DND-41 (cell line): ENCODE measurements around the gene ZNF451.

ENCODE experiments used
- ATAC-seq: fragments of 200-7000 bp; cut with Tn5 transposase; 3 replicates; pipeline ENCODE4 v1.9.1; 2021; ENCODE audit warnings: low read depth; ENCODE audit not compliant: insufficient read depth
- DNase-seq: peaks from one replicate; pipeline ENCODE4 v3.0.0-alpha.2; 2020
- H2AFZ ChIP-seq: 2 replicates; pipeline ENCODE4 v1.6.0; 2012; ENCODE audit warnings: low read depth, low read length
- H3K27ac ChIP-seq: 2 replicates; pipeline ENCODE4 v1.5.1; 2012; ENCODE audit warnings: low read length, inconsistent platforms
- H3K27me3 ChIP-seq: fragments of 200-600 bp; sonication (generic); 2 replicates; pipeline ENCODE4 v1.6.0; 2012; ENCODE audit warnings: low read length, mild to moderate bottlenecking, inconsistent platforms; ENCODE audit not compliant: insufficient read depth, poor library complexity
- H3K36me3 ChIP-seq: 2 replicates; pipeline ENCODE4 v1.5.1; 2012; ENCODE audit warnings: low read length, inconsistent platforms; ENCODE audit not compliant: insufficient read depth
- H3K4me1 ChIP-seq: 2 replicates; pipeline ENCODE4 v1.5.1; 2012; ENCODE audit warnings: mild to moderate bottlenecking, low read length; ENCODE audit not compliant: insufficient read depth
- H3K4me2 ChIP-seq: 2 replicates; pipeline ENCODE4 v1.6.0; 2012; ENCODE audit warnings: mild to moderate bottlenecking, moderate library complexity, low read length, inconsistent platforms; ENCODE audit not compliant: insufficient read depth
- H3K4me3 ChIP-seq, 2 experiments: fragments of 200-600 bp in 1 of 2; shearing (Covaris generic) in 1 of 2; 2 replicates each; pipeline ENCODE4 v1.5.1; 2012 to 2016; ENCODE audit warnings: inconsistent platforms in 2 of 2, low read length in 2 of 2, mild to moderate bottlenecking in 2 of 2, low read depth in 1 of 2, moderate library complexity in 1 of 2
- H3K79me2 ChIP-seq: 2 replicates; pipeline ENCODE4 v1.6.0; 2012; ENCODE audit warnings: low read length, inconsistent platforms; ENCODE audit not compliant: insufficient read depth
- H3K9ac ChIP-seq: 2 replicates; pipeline ENCODE4 v1.6.0; 2012; ENCODE audit warnings: low read depth, mild to moderate bottlenecking, inconsistent platforms, low read length, moderate library complexity
- H3K9me3 ChIP-seq: 2 replicates; pipeline ENCODE4 v1.5.1; 2012; ENCODE audit warnings: low read length, moderate library complexity, mild to moderate bottlenecking, inconsistent platforms; ENCODE audit not compliant: insufficient read depth, severe bottlenecking
- H4K20me1 ChIP-seq: 2 replicates; pipeline ENCODE4 v1.6.0; 2012; ENCODE audit warnings: low read length; ENCODE audit not compliant: insufficient read depth
- CTCF ChIP-seq: IDR thresholded peaks from 2 replicates; pipeline ENCODE4 v1.5.1; 2012; ENCODE audit warnings: borderline replicate concordance, low read length, moderate library complexity, mild to moderate bottlenecking; ENCODE audit not compliant: poor library complexity, severe bottlenecking; ENCODE audit errors: extremely low read depth
- EZH2 ChIP-seq: IDR thresholded peaks from 3 replicates; pipeline ENCODE4 v1.6.1; 2012; ENCODE audit warnings: borderline replicate concordance, low read depth, mild to moderate bottlenecking, moderate library complexity, low read length, inconsistent platforms; ENCODE audit not compliant: severe bottlenecking

The ZNF451 gene

DNA sequence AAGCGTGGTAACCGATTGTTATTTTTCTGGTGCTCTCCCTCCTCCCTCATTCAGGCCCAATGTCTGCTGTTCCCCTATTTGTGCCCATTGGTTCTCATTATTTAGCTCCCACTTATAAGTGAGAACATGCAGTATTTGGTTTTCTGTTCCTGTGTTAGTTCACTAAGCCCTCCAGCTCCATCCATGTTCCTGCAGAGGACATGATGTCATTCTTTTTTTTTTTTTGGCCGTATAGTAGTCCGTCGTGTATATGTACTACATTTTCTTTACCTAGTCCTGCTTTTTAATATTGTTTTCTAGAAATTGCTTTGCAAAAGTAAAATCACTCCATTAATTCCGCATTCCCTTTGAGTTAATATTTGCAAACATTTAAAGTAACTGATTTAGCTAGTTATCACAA lies 23.1 kb downstream of the ZNF451 start:
- H3K27me3 ChIP-seq, result no peaks in the 10 kb centered on the region
- peaks cover 14% of the 10 kb centered on the region; the same call in 1 of the 2 replicates for H3K36me3 ChIP-seq
- TF ChIP-seq EZH2 (no peak), CTCF (no peak)
- ATAC-seq, result no peak
- no peaks in the 10 kb centered on the region for H3K4me1 ChIP-seq
- H3K79me2 ChIP-seq, result peaks cover 56% of the 10 kb centered on the region
- no peak overlapping the region for H3K27ac ChIP-seq
- H3K9ac ChIP-seq, result no peak overlapping the region
- H3K4me3 ChIP-seq, result no peak overlapping the region
- H3K9me3 ChIP-seq, result no peaks in the 10 kb centered on the region
- no peak overlapping the region for H3K4me2 ChIP-seq
- DNase-seq, result no peak
- H4K20me1 ChIP-seq, result peaks cover 23% of the 10 kb centered on the region; the same call in 1 of the 2 replicates
- H2AFZ ChIP-seq, result no peak overlapping the region

DNA sequence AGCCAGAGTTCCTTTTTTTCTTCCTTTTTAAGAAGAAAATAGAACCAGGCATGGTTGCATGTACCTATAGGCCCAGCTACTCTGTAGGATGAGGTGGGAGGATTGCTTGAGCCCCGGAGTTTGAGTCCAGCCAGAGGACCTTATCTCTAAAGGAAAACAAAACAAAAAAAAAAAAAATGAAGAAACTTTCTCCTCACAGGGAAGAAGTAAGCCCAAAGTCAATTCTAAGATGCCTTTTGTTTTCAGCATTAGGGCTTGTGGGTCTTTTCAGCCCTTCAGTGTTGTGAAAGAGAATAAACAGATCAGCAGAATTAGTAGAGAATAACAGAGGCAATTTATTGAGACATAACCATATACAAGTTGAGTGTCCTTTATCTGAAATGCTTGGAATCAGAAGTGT lies 26.8 kb downstream of the ZNF451 start:
- Histone ChIP-seq H3K9ac (no peak overlapping the region), H3K4me2 (no peak overlapping the region), H3K9me3 (no peaks in the 10 kb centered on the region), H3K36me3 (peaks cover 4% of the 10 kb centered on the region; the same call in 1 of the 2 replicates), H3K27ac (no peak overlapping the region), H4K20me1 (0 out of 2 replicates have a peak, but pooled peaks cover 3% of the 10 kb centered on the region), H2AFZ (no peak overlapping the region), H3K4me3 (no peak overlapping the region), H3K4me1 (no peaks in the 10 kb centered on the region), H3K79me2 (peaks cover 39% of the 10 kb centered on the region), H3K27me3 (no peaks in the 10 kb centered on the region)
- ATAC-seq, result no peak
- no peak for DNase-seq
- TF ChIP-seq EZH2 (no peak), CTCF (no peak)

DNA sequence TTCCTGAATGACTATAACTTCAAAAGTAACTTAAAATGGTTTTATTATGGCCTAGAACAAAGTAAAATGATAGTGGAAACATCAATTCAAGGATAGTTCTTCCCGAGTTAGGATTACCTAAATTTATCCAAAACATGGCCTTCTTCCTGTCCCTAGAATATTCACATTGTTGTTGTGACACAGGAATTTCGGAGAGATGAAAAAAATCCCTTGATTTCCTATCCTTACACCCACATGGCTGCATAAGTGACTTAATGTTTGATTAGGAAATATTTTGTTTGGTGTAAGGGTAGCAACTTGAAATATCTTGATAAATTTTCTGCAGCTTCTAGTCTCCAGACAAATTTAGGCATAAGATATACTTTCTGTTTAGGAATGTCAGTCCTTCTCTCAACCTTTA lies 27.8 kb downstream of the ZNF451 start:
- Histone ChIP-seq H3K4me1 (no peaks in the 10 kb centered on the region), H4K20me1 (0 out of 2 replicates have a peak, but pooled peaks cover 3% of the 10 kb centered on the region), H3K36me3 (peaks cover 4% of the 10 kb centered on the region; the same call in 1 of the 2 replicates), H3K27ac (no peak overlapping the region), H3K4me3 (no peak overlapping the region), H2AFZ (no peak overlapping the region), H3K79me2 (peaks cover 34% of the 10 kb centered on the region), H3K4me2 (no peak overlapping the region), H3K9me3 (no peaks in the 10 kb centered on the region), H3K27me3 (no peaks in the 10 kb centered on the region), H3K9ac (no peak overlapping the region)
- TF ChIP-seq EZH2, result no peak
- no peak for TF ChIP-seq CTCF
- no peak for DNase-seq
- no peak for ATAC-seq

GRCh38 chr6:57123111-57123510 lies 33.1 kb downstream of the ZNF451 start:
- Histone ChIP-seq H3K4me3 (no peak overlapping the region), H3K9me3 (no peaks in the 10 kb centered on the region), H3K36me3 (peaks cover 4% of the 10 kb centered on the region; the same call in 1 of the 2 replicates), H3K27ac (no peak overlapping the region), H4K20me1 (peaks cover 3% of the 10 kb centered on the region; the same call in 1 of the 2 replicates), H3K79me2 (peaks cover 19% of the 10 kb centered on the region), H3K4me2 (no peak overlapping the region), H3K27me3 (no peaks in the 10 kb centered on the region), H3K4me1 (no peaks in the 10 kb centered on the region), H3K9ac (no peak overlapping the region), H2AFZ (no peak overlapping the region)
- DNase-seq (no peak), ATAC-seq (no peak)
- TF ChIP-seq EZH2 (no peak), CTCF (no peak)
